GM12878 (cell line): ENCODE data around the gene PGLYRP1. TPM values are rescaled to one million over a fixed set of nuclear protein-coding genes. Genes with fewer than 3 reads are reported as not detected.

Experiments used
- ATAC-seq: fragments of 200-7000 bp; cut with Tn5 transposase; 3 replicates; pipeline ENCODE4 v1.9.1; 2020; ENCODE audit warnings: mild to moderate bottlenecking, moderate library complexity
- BruUV-seq: library from RNA; stranded (reverse); fragments of 400-500 nt; replicated peaks from 2 replicates; lab custom pipeline; 2021; lab: Mats Ljungman, UMichigan
- CTCF ChIA-PET: fragments of 300-600 bp; sonication (Branson Sonifier 250); formaldehyde crosslinking; extraction: SDS; loops from one replicate; lab custom pipeline; 2021; ENCODE audit warnings: inconsistent platforms; lab: Yijun Ruan, JAX
- POLR2A ChIA-PET: fragments of 350-600 bp; formaldehyde crosslinking; extraction: SDS; loops from one replicate; lab custom pipeline; 2021; ENCODE audit warnings: inconsistent platforms; lab: Charles Lee
- RAD21 ChIA-PET: fragments of 300-600 bp; sonication (Branson Sonifier 250); formaldehyde crosslinking; loops from one replicate; lab custom pipeline; 2023; ENCODE audit warnings: antibody characterized with exemption; ENCODE audit not compliant: unreplicated experiment; lab: Charles Lee
- SMC1A ChIA-PET: fragments of 300-600 bp; sonication (Branson Sonifier 250); formaldehyde crosslinking; loops from one replicate; lab custom pipeline; 2023; ENCODE audit not compliant: unreplicated experiment, uncharacterized antibody; lab: Charles Lee
- DNase-seq: peaks from one replicate; pipeline ENCODE4 v3.0.0-alpha.2; 2011; ENCODE audit warnings: low read depth, low spot score
- FAIRE-seq: peaks from 3 replicates; lab custom pipeline; 2011; peaks lifted over from hg19 to GRCh38; lab: Jason Lieb, UNC
- H2AFZ ChIP-seq: 2 replicates; pipeline ENCODE4 v1.6.0; 2011; ENCODE audit warnings: low read depth, low read length, control low read depth; ENCODE audit not compliant: control insufficient read depth
- H3K27ac ChIP-seq: 2 replicates; pipeline ENCODE4 v1.5.1; 2011; ENCODE audit warnings: control low read depth; ENCODE audit not compliant: control insufficient read depth, insufficient read depth
- H3K27me3 ChIP-seq, 2 experiments: replicated peaks in 1 of 2; 2 replicates each; pipeline versions ENCODE4 v1.6.0 to v1.6.1; 2011; ENCODE audit warnings: low read length in 1 of 2; ENCODE audit not compliant: control insufficient read depth in 2 of 2, insufficient read depth in 2 of 2
- H3K36me3 ChIP-seq, 2 experiments: 2 replicates each; pipeline ENCODE4 v1.5.1; 2011; ENCODE audit warnings: low read length in 1 of 2; ENCODE audit not compliant: control insufficient read depth in 2 of 2, insufficient read depth in 2 of 2
- H3K4me1 ChIP-seq: 2 replicates; pipeline ENCODE4 v1.6.1; 2011; ENCODE audit warnings: mild to moderate bottlenecking, low read length, moderate library complexity, mixed read lengths; ENCODE audit not compliant: control insufficient read depth, insufficient read depth
- H3K4me2 ChIP-seq: 2 replicates; pipeline ENCODE4 v1.6.0; 2011; ENCODE audit warnings: control low read depth; ENCODE audit not compliant: control insufficient read depth, insufficient read depth
- H3K4me3 ChIP-seq: fragments of 200-600 bp; sonication (generic); 2 replicates; pipeline ENCODE4 v1.5.1; 2016
- H3K79me2 ChIP-seq: 2 replicates; pipeline ENCODE4 v1.6.0; 2011; ENCODE audit warnings: low read length; ENCODE audit not compliant: control insufficient read depth, insufficient read depth
- H3K9ac ChIP-seq: 2 replicates; pipeline ENCODE4 v1.8.0; 2011; ENCODE audit warnings: low read length, control low read depth, mixed read lengths; ENCODE audit not compliant: control insufficient read depth, insufficient read depth
- H3K9me3 ChIP-seq: replicated peaks from 3 replicates; pipeline ENCODE4 v1.5.1; 2011; ENCODE audit warnings: mild to moderate bottlenecking, low read length; ENCODE audit not compliant: control insufficient read depth, insufficient read depth
- H4K20me1 ChIP-seq: 2 replicates; pipeline ENCODE4 v1.6.0; 2011; ENCODE audit not compliant: control insufficient read depth, insufficient read depth
- BRCA1 ChIP-seq: IDR thresholded peaks from 2 replicates; pipeline ENCODE4 v1.6.1; 2011; ENCODE audit warnings: low read depth, low read length, improper control_type of control experiment
- CBX3 ChIP-seq: fragments of 200-600 bp; sonication (generic); IDR thresholded peaks from 2 replicates; pipeline ENCODE4 v1.6.1; 2016; ENCODE audit warnings: low read depth, borderline replicate concordance
- CEBPB ChIP-seq, 2 experiments: fragments of 150-350 bp in 1 of 2; IDR thresholded peaks; 2 replicates each; pipeline ENCODE4 v1.6.1; 2012 to 2014; ENCODE audit warnings: low read depth in 2 of 2, low read length in 2 of 2, borderline replicate concordance in 1 of 2, inconsistent platforms in 1 of 2
- CHD4 ChIP-seq: fragments of 200-600 bp; sonication (generic); IDR thresholded peaks from 2 replicates; pipeline ENCODE4 v1.6.1; 2016; ENCODE audit warnings: mild to moderate bottlenecking
- IKZF2 ChIP-seq, 2 experiments: fragments of 450-650 bp; IDR thresholded peaks; 2 replicates each; pipeline ENCODE4 v1.6.1; 2017; ENCODE audit warnings: mild to moderate bottlenecking in 2 of 2, moderate library complexity in 2 of 2
- JUNB ChIP-seq: IDR thresholded peaks from 2 replicates; pipeline ENCODE4 v1.6.1; 2016; ENCODE audit warnings: antibody characterized with exemption, mild to moderate bottlenecking
- SMAD1 ChIP-seq: fragments of 450-650 bp; IDR thresholded peaks from 2 replicates; pipeline ENCODE4 v1.6.1; 2018; ENCODE audit warnings: mild to moderate bottlenecking, low read depth; ENCODE audit not compliant: partially characterized antibody
- TARDBP ChIP-seq: IDR thresholded peaks from 2 replicates; pipeline ENCODE4 v1.6.1; 2016; ENCODE audit warnings: borderline replicate concordance
- WGBS: methylation state at CpG from one replicate; pipeline ENCODE4 v1.1.6; 2016; ENCODE audit warnings: low lambda C conversion rate; ENCODE audit not compliant: insufficient replicate concordance, insufficient coverage; ENCODE audit errors: missing lambda C conversion rate; 5-methylcytosine and 5-hydroxymethylcytosine counted together
- in situ Hi-C: fragments of 300-500 bp; cut with MboI; formaldehyde crosslinking; loops from 9 replicates; pipeline ENCODE4 v1.14.3; 2018; ENCODE audit warnings: mixed read lengths
- intact Hi-C: fragments of 100-400 bp; cut with micrococcal nuclease; formaldehyde crosslinking; loops from one replicate; pipeline ENCODE4 v1.14.2; 2022; ENCODE audit not compliant: unreplicated experiment
- polyA plus RNA-seq, 11 experiments: library from polyadenylated mRNA; depleted of rRNA in 4 of 11; unstranded in 6 of 11; stranded (reverse) in 5 of 11; fragments of >200 nt; fragmentation: Nextera tagmentation in 4 of 11; fragmentation: Illumina TruSeq in 1 of 11; extraction: Ambion mirVana in 4 of 11; extraction: Trizol in 1 of 11; gene quantifications; 1 replicate in 1 of 11; 2 replicates in 10 of 11; pipeline versions ENCODE4 v1.2.1 to v1.2.3, GENCODE V29; 2011 to 2016; ENCODE audit warnings: inconsistent platforms in 2 of 11, missing spikeins in 2 of 11, low read depth in 1 of 11
- total RNA-seq, 4 experiments: library from RNA; depleted of rRNA in 3 of 4; stranded (reverse); fragments of >200 nt in 3 of 4; fragmentation: Illumina TruSeq in 1 of 4; extraction: Trizol in 1 of 4; gene quantifications; 2 replicates each; pipeline versions ENCODE4 v1.2.1 to v1.2.3, GENCODE V29; 2013 to 2021
- TF ChIP-seq, protein P1 (sequence below): IDR thresholded peaks from 2 replicates; pipeline ENCODE4 v1.6.1; 2012; ENCODE audit warnings: low read depth, low read length, improper control_type of control experiment

PGLYRP1 gene
- total and polyA plus RNA-seq, 10 of the 15 experiments (the other 5 are each of a cell fraction or from before 2014, with no cell fraction given): 0.30 TPM; not detected in 9

- CTCF ChIA-PET: interaction anchor here (1.1 to 1.2 kb wide), 3 partner anchors 10 to 200 kb away, joined by 3 read pairs; no protein-coding TSS in a partner anchor
- Histone ChIP-seq H3K9me3 (no peaks in the 10 kb centered on the region), H4K20me1 (no peaks in the 10 kb centered on the region), H3K4me2 (no peak overlapping the region), H3K27me3 (peaks cover 0 to 9% of the 10 kb centered on the region in 2 experiments; a peak in 2 of 4 replicates), H3K27ac (no peak overlapping the region), H3K36me3 (no peaks in the 10 kb centered on the region), H2AFZ (no peak overlapping the region), H3K79me2 (no peaks in the 10 kb centered on the region), H3K4me3 (no peak overlapping the region), H3K9ac (no peak overlapping the region), H3K4me1 (no peaks in the 10 kb centered on the region)
- ATAC-seq: no peak
- DNase-seq: no peak
- POLR2A ChIA-PET: no interaction called here
- RAD21 ChIA-PET: no interaction called here
- WGBS: 34% methylated on average over 7 of the region's 7 CpGs
- TF ChIP-seq SMAD1 (no peak), BRCA1 (no peak), IKZF2 (IDR thresholded peaks at IDR 0.05) (no peak), TARDBP (no peak), CBX3 (no peak), CEBPB (IDR thresholded peaks at IDR 0.05; ENCODE audit: borderline replicate concordance in 1 of 2, low read depth in 2 of 2, low read length in 2 of 2) (no peak), JUNB (no peak), CHD4 (no peak)
- TF ChIP-seq, protein P1, sequence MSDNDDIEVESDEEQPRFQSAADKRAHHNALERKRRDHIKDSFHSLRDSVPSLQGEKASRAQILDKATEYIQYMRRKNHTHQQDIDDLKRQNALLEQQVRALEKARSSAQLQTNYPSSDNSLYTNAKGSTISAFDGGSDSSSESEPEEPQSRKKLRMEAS: no peak
- SMC1A ChIA-PET: no interaction called here
- BruUV-seq: no TSS peak
- intact Hi-C loops (no loop called here), in situ Hi-C loops (no loop called here)
- no peak for FAIRE-seq
These were observed 42.7 kb upstream of the PGLYRP1 start for GRCh38 chr19:46065486-46066071.
